H1 (cell line): Measurements from ENCODE around the gene SV2C. TPM values are rescaled to one million over a fixed set of nuclear protein-coding genes. Genes with fewer than 3 reads are reported as not detected.

Experiments
- CTCF ChIA-PET: fragments of 300-600 bp; sonication (Branson Sonifier 250); formaldehyde crosslinking; loops from one replicate; lab custom pipeline; 2021; ENCODE audit not compliant: partially characterized antibody; lab: Charles Lee
- POLR2A ChIA-PET: fragments of 300-600 bp; sonication (Branson Sonifier 250); formaldehyde crosslinking; loops from one replicate; lab custom pipeline; 2021; ENCODE audit warnings: inconsistent platforms; ENCODE audit not compliant: partially characterized antibody; lab: Charles Lee
- DNase-seq, 2 experiments: peaks; one replicate each; pipeline versions ENCODE4 v3.0.0 to v3.0.0-alpha.2; 2010 to 2022; ENCODE audit warnings: low spot score in 2 of 2, low read depth in 1 of 2, mixed read lengths in 1 of 2
- FAIRE-seq: peaks from 2 replicates; lab custom pipeline; 2011; peaks lifted over from hg19 to GRCh38; lab: Jason Lieb, UNC
- H2AFZ ChIP-seq: 2 replicates; pipeline ENCODE4 v1.8.1; 2012; ENCODE audit warnings: low read length, inconsistent platforms
- H2AK5ac ChIP-seq: 2 replicates; pipeline ENCODE4 v1.6.1; 2013; ENCODE audit warnings: low read depth, low read length
- H2BK120ac ChIP-seq: replicated peaks from 2 replicates; pipeline ENCODE3; 2013; ENCODE audit warnings: low read depth, low read length, inconsistent platforms
- H2BK12ac ChIP-seq: 2 replicates; pipeline ENCODE4 v1.6.1; 2013; ENCODE audit warnings: low read depth, low read length
- H2BK15ac ChIP-seq: 2 replicates; pipeline ENCODE4 v1.6.1; 2013; ENCODE audit warnings: low read length
- H2BK20ac ChIP-seq: 2 replicates; pipeline ENCODE4 v1.6.1; 2013; ENCODE audit warnings: low read length
- H2BK5ac ChIP-seq: 2 replicates; pipeline ENCODE4 v1.6.1; 2013; ENCODE audit warnings: low read depth, low read length
- H3K14ac ChIP-seq: 2 replicates; pipeline ENCODE4 v1.6.1; 2013; ENCODE audit warnings: inconsistent platforms; ENCODE audit not compliant: insufficient read length
- H3K18ac ChIP-seq: 2 replicates; pipeline ENCODE4 v1.6.1; 2013; ENCODE audit warnings: low read length; ENCODE audit errors: extremely low read depth
- H3K23ac ChIP-seq: 2 replicates; pipeline ENCODE4 v1.6.1; 2013; ENCODE audit warnings: inconsistent platforms; ENCODE audit not compliant: insufficient read length
- H3K23me2 ChIP-seq: 2 replicates; pipeline ENCODE4 v1.6.1; 2013; ENCODE audit warnings: low read depth, low read length
- H3K27ac ChIP-seq: 2 replicates; pipeline ENCODE4 v1.6.1; 2011; ENCODE audit warnings: low read depth, low read length, inconsistent platforms
- H3K27me3 ChIP-seq, 4 experiments: replicated peaks in 1 of 4; 1 replicate in 1 of 4; 2 replicates in 3 of 4; pipeline versions ENCODE4 v1.6.1 to v1.8.1; 2011 to 2013; ENCODE audit warnings: low read length in 3 of 4, mild to moderate bottlenecking in 3 of 4, inconsistent platforms in 2 of 4, mixed read lengths in 2 of 4, moderate library complexity in 1 of 4; ENCODE audit not compliant: control insufficient read depth in 3 of 4, insufficient read depth in 3 of 4; ENCODE audit errors: extremely low read depth in 1 of 4
- H3K36me3 ChIP-seq, 4 experiments: 2 replicates each; pipeline versions ENCODE4 v1.6.1 to v1.8.1; 2011 to 2013; ENCODE audit warnings: mild to moderate bottlenecking in 4 of 4, low read length in 3 of 4, moderate library complexity in 2 of 4, control low read depth in 1 of 4, inconsistent platforms in 1 of 4; ENCODE audit not compliant: insufficient read depth in 4 of 4, control insufficient read depth in 2 of 4
- H3K4ac ChIP-seq: replicated peaks from 2 replicates; pipeline ENCODE3; 2013; ENCODE audit warnings: low read length, low read depth, mixed read lengths, inconsistent platforms; ENCODE audit not compliant: insufficient read length
- H3K4me1 ChIP-seq, 4 experiments: replicated peaks in 1 of 4; 1 replicate in 1 of 4; 2 replicates in 3 of 4; pipeline versions ENCODE4 v1.6.1 to v1.8.1; 2011 to 2013; ENCODE audit warnings: low read length in 3 of 4, inconsistent platforms in 2 of 4, mixed read lengths in 1 of 4; ENCODE audit not compliant: insufficient read depth in 4 of 4, control insufficient read depth in 3 of 4
- H3K4me2 ChIP-seq, 2 experiments: 2 replicates each; pipeline versions ENCODE4 v1.6.1 to v1.8.1; 2011 to 2013; ENCODE audit warnings: low read depth in 2 of 2, low read length in 2 of 2, control low read depth in 1 of 2, inconsistent platforms in 1 of 2, mild to moderate bottlenecking in 1 of 2; ENCODE audit not compliant: insufficient read depth in 1 of 2
- H3K4me3 ChIP-seq, 4 experiments: fragments of 200-600, 300-600 bp in 1 of 4; sonication (generic), shearing (Covaris generic), sonication (Bioruptor Twin) in 1 of 4; 2 replicates each; pipeline versions ENCODE4 v1.5.1 to v1.8.1; 2011 to 2016; ENCODE audit warnings: low read length in 4 of 4, low read depth in 3 of 4, control low read depth in 2 of 4, inconsistent platforms in 2 of 4, mild to moderate bottlenecking in 2 of 4, mixed read lengths in 1 of 4, moderate library complexity in 1 of 4; ENCODE audit not compliant: insufficient read depth in 2 of 4; ENCODE audit errors: extremely low read depth in 1 of 4
- H3K56ac ChIP-seq: replicated peaks from 2 replicates; pipeline ENCODE3; 2013; ENCODE audit warnings: low read depth, mild to moderate bottlenecking, mixed read lengths, low read length, inconsistent platforms; ENCODE audit not compliant: insufficient read length
- H3K79me1 ChIP-seq: 2 replicates; pipeline ENCODE4 v1.6.1; 2013; ENCODE audit warnings: low read depth, low read length, control low read depth
- H3K79me2 ChIP-seq, 2 experiments: 2 replicates each; pipeline versions ENCODE4 v1.6.1 to v1.8.1; 2012 to 2013; ENCODE audit warnings: low read length in 2 of 2, mild to moderate bottlenecking in 2 of 2, inconsistent platforms in 1 of 2; ENCODE audit not compliant: insufficient read depth in 2 of 2, control insufficient read depth in 1 of 2
- H3K9ac ChIP-seq, 4 experiments: replicated peaks in 1 of 4; 1 replicate in 1 of 4; 2 replicates in 3 of 4; pipeline versions ENCODE4 v1.6.1 to v1.8.1; 2011 to 2013; ENCODE audit warnings: low read depth in 3 of 4, low read length in 3 of 4, control low read depth in 2 of 4, mild to moderate bottlenecking in 2 of 4, moderate library complexity in 2 of 4, inconsistent platforms in 1 of 4; ENCODE audit errors: extremely low read depth in 1 of 4
- H3K9me3 ChIP-seq, 2 experiments: 2 replicates each; pipeline versions ENCODE4 v1.6.1 to v1.8.1; 2012 to 2013; ENCODE audit warnings: mild to moderate bottlenecking in 2 of 2, moderate library complexity in 2 of 2, control low read depth in 1 of 2, inconsistent platforms in 1 of 2, low read depth in 1 of 2, low read length in 1 of 2, mixed read lengths in 1 of 2; ENCODE audit not compliant: insufficient read depth in 2 of 2
- H4K20me1 ChIP-seq, 2 experiments: replicated peaks in 1 of 2; 2 replicates each; pipeline versions ENCODE3 to v1.8.1; 2011 to 2013; ENCODE audit warnings: inconsistent platforms in 2 of 2, low read length in 2 of 2, mild to moderate bottlenecking in 1 of 2; ENCODE audit not compliant: insufficient read depth in 2 of 2, control insufficient read depth in 1 of 2
- H4K5ac ChIP-seq: 2 replicates; pipeline ENCODE4 v1.6.1; 2013; ENCODE audit warnings: low read length, low read depth, mixed read lengths, inconsistent platforms; ENCODE audit not compliant: insufficient read length
- H4K8ac ChIP-seq: 2 replicates; pipeline ENCODE4 v1.8.0; 2013; ENCODE audit warnings: mild to moderate bottlenecking, moderate library complexity, low read length, inconsistent platforms; ENCODE audit not compliant: insufficient read depth; ENCODE audit errors: extremely low read depth
- H4K91ac ChIP-seq: replicated peaks from 2 replicates; pipeline ENCODE3; 2013; ENCODE audit warnings: low read length, mixed read lengths, inconsistent platforms; ENCODE audit not compliant: insufficient read length
- BACH1 ChIP-seq: IDR thresholded peaks from 2 replicates; pipeline ENCODE4 v1.6.1; 2012; ENCODE audit warnings: low read length, improper control_type of control experiment
- E2F6 ChIP-seq: IDR thresholded peaks from 2 replicates; pipeline ENCODE4 v1.6.1; 2012; ENCODE audit warnings: inconsistent platforms
- HDAC6 ChIP-seq: IDR thresholded peaks from one replicate; pipeline ENCODE4 v1.7.1; 2012; ENCODE audit warnings: low read depth, mild to moderate bottlenecking, inconsistent platforms, low read length, moderate library complexity
- JUND ChIP-seq: IDR thresholded peaks from 2 replicates; pipeline ENCODE4 v1.6.1; 2011; ENCODE audit warnings: mild to moderate bottlenecking, improper control_type of control experiment, low read length
- MAFK ChIP-seq: IDR thresholded peaks from 2 replicates; pipeline ENCODE4 v1.6.1; 2012; ENCODE audit warnings: low read depth, mild to moderate bottlenecking, improper control_type of control experiment, low read length
- SP1 ChIP-seq: IDR thresholded peaks from 2 replicates; pipeline ENCODE4 v1.6.1; 2011; ENCODE audit warnings: low read depth, low read length
- WGBS, 2 experiments: shearing (Covaris generic) in 1 of 2; methylation state at CpG; one replicate each; pipeline versions ENCODE4 v1.1.6 to v1.1.7; 2013 to 2015; ENCODE audit warnings: low lambda C conversion rate in 2 of 2, mixed read lengths in 2 of 2, inconsistent platforms in 1 of 2, low coverage in 1 of 2, missing lambda C conversion rate in 1 of 2; ENCODE audit not compliant: insufficient replicate concordance in 2 of 2, insufficient coverage in 1 of 2, insufficient read length in 1 of 2; ENCODE audit errors: extremely low coverage in 1 of 2, missing lambda C conversion rate in 1 of 2; 5-methylcytosine and 5-hydroxymethylcytosine counted together
- polyA plus RNA-seq, 7 experiments: library from polyadenylated mRNA; depleted of rRNA in 3 of 7; stranded (reverse) in 5 of 7; unstranded in 2 of 7; fragments of >200 nt in 5 of 7; fragments of 200-250 nt in 2 of 7; gene quantifications; 1 replicate in 5 of 7; 2 replicates in 1 of 7; 4 replicates in 1 of 7; pipeline versions ENCODE4 v1.2.1 to v1.2.3, GENCODE V29; 2011 to 2013; ENCODE audit warnings: missing spikeins in 2 of 7, mixed read lengths in 2 of 7
- total RNA-seq: library from RNA; stranded (reverse); fragmentation: NEBNext Ultra II Directional; extraction: Animal tissue kit (Norgen Biotek cat#: 25700); gene quantifications from 2 replicates; pipeline ENCODE4 v1.2.1, GENCODE V29; 2021

SV2C gene
- total and polyA plus RNA-seq, 2 of the 8 experiments (the other 6 are each of a cell fraction or from before 2014, with no cell fraction given) = 0.08 to 0.24 TPM

- ChIA-PET CTCF (interaction anchor here (0.7 to 2.2 kb wide), 3 partner anchors 39 to 43 kb away, joined by 3 to 6 read pairs (median 4); no protein-coding TSS in a partner anchor), POLR2A (no interaction called here)
- Histone ChIP-seq H2BK5ac (no peak overlapping the region), H4K20me1 (no peaks in the 10 kb centered on the region), H3K56ac (no peak overlapping the region), H2BK12ac (no peak overlapping the region), H3K18ac (no peak overlapping the region), H3K79me1 (no peaks in the 10 kb centered on the region), H3K4me2 (no peak overlapping the region), H3K14ac (no peak overlapping the region), H4K8ac (no peak overlapping the region), H3K79me2 (no peaks in the 10 kb centered on the region), H3K23ac (no peak overlapping the region), H3K23me2 (no peaks in the 10 kb centered on the region), H2AK5ac (no peak overlapping the region), H3K36me3 (no peaks in the 10 kb centered on the region), H3K27me3 (no peaks in the 10 kb centered on the region; a peak in 1 of 7 replicates), H3K27ac (no peak overlapping the region), H2BK20ac (no peak overlapping the region), H4K5ac (no peak overlapping the region), H4K91ac (no peak overlapping the region), H2BK120ac (no peak overlapping the region), H3K9me3 (peaks cover 5 to 9% of the 10 kb centered on the region in 2 experiments), H3K4ac (no peak overlapping the region), H2BK15ac (no peak overlapping the region), H3K9ac (no peak overlapping the region), H3K4me3 (no peak overlapping the region), H2AFZ (no peak overlapping the region), H3K4me1 (no peaks in the 10 kb centered on the region)
- DNase-seq (no peak), FAIRE-seq (no peak)
- 81% methylated on average over 1 of the region's 1 CpG; no CpG with 5 or more reads in 1 of the 2 experiments for WGBS, 2 experiments
- no peak for TF ChIP-seq JUND
- TF ChIP-seq HDAC6 = no peak
- TF ChIP-seq BACH1 = no peak
- no peak for TF ChIP-seq E2F6
- no peak for TF ChIP-seq SP1
- TF ChIP-seq MAFK = no peak
Observed at GRCh38 chr5:76213858-76214257, 130.7 kb downstream of the SV2C start.
